H1 (cell line): ENCODE data around the gene ZFP36L1. TPM values are rescaled to one million over a fixed set of nuclear protein-coding genes. Genes with fewer than 3 reads are reported as not detected.

Source experiments
- CTCF ChIA-PET: fragments of 300-600 bp; sonication (Branson Sonifier 250); formaldehyde crosslinking; loops from one replicate; lab custom pipeline; 2021; ENCODE audit not compliant: partially characterized antibody; lab: Charles Lee
- POLR2A ChIA-PET: fragments of 300-600 bp; sonication (Branson Sonifier 250); formaldehyde crosslinking; loops from one replicate; lab custom pipeline; 2021; ENCODE audit warnings: inconsistent platforms; ENCODE audit not compliant: partially characterized antibody; lab: Charles Lee
- DNase-seq, 2 experiments: peaks; one replicate each; pipeline versions ENCODE4 v3.0.0 to v3.0.0-alpha.2; 2010 to 2022; ENCODE audit warnings: low spot score in 2 of 2, low read depth in 1 of 2, mixed read lengths in 1 of 2
- FAIRE-seq: peaks from 2 replicates; lab custom pipeline; 2011; peaks lifted over from hg19 to GRCh38; lab: Jason Lieb, UNC
- H2AFZ ChIP-seq: 2 replicates; pipeline ENCODE4 v1.8.1; 2012; ENCODE audit warnings: low read length, inconsistent platforms
- H2AK5ac ChIP-seq: 2 replicates; pipeline ENCODE4 v1.6.1; 2013; ENCODE audit warnings: low read depth, low read length
- H2BK120ac ChIP-seq: replicated peaks from 2 replicates; pipeline ENCODE3; 2013; ENCODE audit warnings: low read depth, low read length, inconsistent platforms
- H2BK12ac ChIP-seq: 2 replicates; pipeline ENCODE4 v1.6.1; 2013; ENCODE audit warnings: low read depth, low read length
- H2BK15ac ChIP-seq: 2 replicates; pipeline ENCODE4 v1.6.1; 2013; ENCODE audit warnings: low read length
- H2BK20ac ChIP-seq: 2 replicates; pipeline ENCODE4 v1.6.1; 2013; ENCODE audit warnings: low read length
- H2BK5ac ChIP-seq: 2 replicates; pipeline ENCODE4 v1.6.1; 2013; ENCODE audit warnings: low read depth, low read length
- H3K14ac ChIP-seq: 2 replicates; pipeline ENCODE4 v1.6.1; 2013; ENCODE audit warnings: inconsistent platforms; ENCODE audit not compliant: insufficient read length
- H3K18ac ChIP-seq: 2 replicates; pipeline ENCODE4 v1.6.1; 2013; ENCODE audit warnings: low read length; ENCODE audit errors: extremely low read depth
- H3K23ac ChIP-seq: 2 replicates; pipeline ENCODE4 v1.6.1; 2013; ENCODE audit warnings: inconsistent platforms; ENCODE audit not compliant: insufficient read length
- H3K23me2 ChIP-seq: 2 replicates; pipeline ENCODE4 v1.6.1; 2013; ENCODE audit warnings: low read depth, low read length
- H3K27ac ChIP-seq: 2 replicates; pipeline ENCODE4 v1.6.1; 2011; ENCODE audit warnings: low read depth, low read length, inconsistent platforms
- H3K27me3 ChIP-seq, 4 experiments: replicated peaks in 1 of 4; 1 replicate in 1 of 4; 2 replicates in 3 of 4; pipeline versions ENCODE4 v1.6.1 to v1.8.1; 2011 to 2013; ENCODE audit warnings: low read length in 3 of 4, mild to moderate bottlenecking in 3 of 4, inconsistent platforms in 2 of 4, mixed read lengths in 2 of 4, moderate library complexity in 1 of 4; ENCODE audit not compliant: control insufficient read depth in 3 of 4, insufficient read depth in 3 of 4; ENCODE audit errors: extremely low read depth in 1 of 4
- H3K36me3 ChIP-seq, 4 experiments: 2 replicates each; pipeline versions ENCODE4 v1.6.1 to v1.8.1; 2011 to 2013; ENCODE audit warnings: mild to moderate bottlenecking in 4 of 4, low read length in 3 of 4, moderate library complexity in 2 of 4, control low read depth in 1 of 4, inconsistent platforms in 1 of 4; ENCODE audit not compliant: insufficient read depth in 4 of 4, control insufficient read depth in 2 of 4
- H3K4ac ChIP-seq: replicated peaks from 2 replicates; pipeline ENCODE3; 2013; ENCODE audit warnings: low read length, low read depth, mixed read lengths, inconsistent platforms; ENCODE audit not compliant: insufficient read length
- H3K4me1 ChIP-seq, 4 experiments: replicated peaks in 1 of 4; 1 replicate in 1 of 4; 2 replicates in 3 of 4; pipeline versions ENCODE4 v1.6.1 to v1.8.1; 2011 to 2013; ENCODE audit warnings: low read length in 3 of 4, inconsistent platforms in 2 of 4, mixed read lengths in 1 of 4; ENCODE audit not compliant: insufficient read depth in 4 of 4, control insufficient read depth in 3 of 4
- H3K4me2 ChIP-seq, 2 experiments: 2 replicates each; pipeline versions ENCODE4 v1.6.1 to v1.8.1; 2011 to 2013; ENCODE audit warnings: low read depth in 2 of 2, low read length in 2 of 2, control low read depth in 1 of 2, inconsistent platforms in 1 of 2, mild to moderate bottlenecking in 1 of 2; ENCODE audit not compliant: insufficient read depth in 1 of 2
- H3K4me3 ChIP-seq, 4 experiments: fragments of 200-600, 300-600 bp in 1 of 4; sonication (generic), shearing (Covaris generic), sonication (Bioruptor Twin) in 1 of 4; 2 replicates each; pipeline versions ENCODE4 v1.5.1 to v1.8.1; 2011 to 2016; ENCODE audit warnings: low read length in 4 of 4, low read depth in 3 of 4, control low read depth in 2 of 4, inconsistent platforms in 2 of 4, mild to moderate bottlenecking in 2 of 4, mixed read lengths in 1 of 4, moderate library complexity in 1 of 4; ENCODE audit not compliant: insufficient read depth in 2 of 4; ENCODE audit errors: extremely low read depth in 1 of 4
- H3K56ac ChIP-seq: replicated peaks from 2 replicates; pipeline ENCODE3; 2013; ENCODE audit warnings: low read depth, mild to moderate bottlenecking, mixed read lengths, low read length, inconsistent platforms; ENCODE audit not compliant: insufficient read length
- H3K79me1 ChIP-seq: 2 replicates; pipeline ENCODE4 v1.6.1; 2013; ENCODE audit warnings: low read depth, low read length, control low read depth
- H3K79me2 ChIP-seq, 2 experiments: 2 replicates each; pipeline versions ENCODE4 v1.6.1 to v1.8.1; 2012 to 2013; ENCODE audit warnings: low read length in 2 of 2, mild to moderate bottlenecking in 2 of 2, inconsistent platforms in 1 of 2; ENCODE audit not compliant: insufficient read depth in 2 of 2, control insufficient read depth in 1 of 2
- H3K9ac ChIP-seq, 4 experiments: replicated peaks in 1 of 4; 1 replicate in 1 of 4; 2 replicates in 3 of 4; pipeline versions ENCODE4 v1.6.1 to v1.8.1; 2011 to 2013; ENCODE audit warnings: low read depth in 3 of 4, low read length in 3 of 4, control low read depth in 2 of 4, mild to moderate bottlenecking in 2 of 4, moderate library complexity in 2 of 4, inconsistent platforms in 1 of 4; ENCODE audit errors: extremely low read depth in 1 of 4
- H3K9me3 ChIP-seq, 2 experiments: 2 replicates each; pipeline versions ENCODE4 v1.6.1 to v1.8.1; 2012 to 2013; ENCODE audit warnings: mild to moderate bottlenecking in 2 of 2, moderate library complexity in 2 of 2, control low read depth in 1 of 2, inconsistent platforms in 1 of 2, low read depth in 1 of 2, low read length in 1 of 2, mixed read lengths in 1 of 2; ENCODE audit not compliant: insufficient read depth in 2 of 2
- H4K20me1 ChIP-seq, 2 experiments: replicated peaks in 1 of 2; 2 replicates each; pipeline versions ENCODE3 to v1.8.1; 2011 to 2013; ENCODE audit warnings: inconsistent platforms in 2 of 2, low read length in 2 of 2, mild to moderate bottlenecking in 1 of 2; ENCODE audit not compliant: insufficient read depth in 2 of 2, control insufficient read depth in 1 of 2
- H4K5ac ChIP-seq: 2 replicates; pipeline ENCODE4 v1.6.1; 2013; ENCODE audit warnings: low read length, low read depth, mixed read lengths, inconsistent platforms; ENCODE audit not compliant: insufficient read length
- H4K8ac ChIP-seq: 2 replicates; pipeline ENCODE4 v1.8.0; 2013; ENCODE audit warnings: mild to moderate bottlenecking, moderate library complexity, low read length, inconsistent platforms; ENCODE audit not compliant: insufficient read depth; ENCODE audit errors: extremely low read depth
- H4K91ac ChIP-seq: replicated peaks from 2 replicates; pipeline ENCODE3; 2013; ENCODE audit warnings: low read length, mixed read lengths, inconsistent platforms; ENCODE audit not compliant: insufficient read length
- SIRT6 ChIP-seq: IDR thresholded peaks from one replicate; pipeline ENCODE4 v1.7.1; 2012; ENCODE audit warnings: low read length, inconsistent platforms
- WGBS, 2 experiments: shearing (Covaris generic) in 1 of 2; methylation state at CpG; one replicate each; pipeline versions ENCODE4 v1.1.6 to v1.1.7; 2013 to 2015; ENCODE audit warnings: low lambda C conversion rate in 2 of 2, mixed read lengths in 2 of 2, inconsistent platforms in 1 of 2, low coverage in 1 of 2, missing lambda C conversion rate in 1 of 2; ENCODE audit not compliant: insufficient replicate concordance in 2 of 2, insufficient coverage in 1 of 2, insufficient read length in 1 of 2; ENCODE audit errors: extremely low coverage in 1 of 2, missing lambda C conversion rate in 1 of 2; 5-methylcytosine and 5-hydroxymethylcytosine counted together
- polyA plus RNA-seq, 7 experiments: library from polyadenylated mRNA; depleted of rRNA in 3 of 7; stranded (reverse) in 5 of 7; unstranded in 2 of 7; fragments of >200 nt in 5 of 7; fragments of 200-250 nt in 2 of 7; gene quantifications; 1 replicate in 5 of 7; 2 replicates in 1 of 7; 4 replicates in 1 of 7; pipeline versions ENCODE4 v1.2.1 to v1.2.3, GENCODE V29; 2011 to 2013; ENCODE audit warnings: missing spikeins in 2 of 7, mixed read lengths in 2 of 7
- total RNA-seq: library from RNA; stranded (reverse); fragmentation: NEBNext Ultra II Directional; extraction: Animal tissue kit (Norgen Biotek cat#: 25700); gene quantifications from 2 replicates; pipeline ENCODE4 v1.2.1, GENCODE V29; 2021

The ZFP36L1 gene
- total and polyA plus RNA-seq, 2 of the 8 experiments (the other 6 are each of a cell fraction or from before 2014, with no cell fraction given) = 80.4 to 132 TPM

GRCh38 chr14:68752271-68753006 lies 40.4 kb downstream of the ZFP36L1 start:
- no peak for DNase-seq
- no peak overlapping the region for H3K23ac ChIP-seq
- no peak overlapping the region for H2BK12ac ChIP-seq
- no peaks in the 10 kb centered on the region; a peak in 1 of 7 replicates for H3K4me1 ChIP-seq
- no peaks in the 10 kb centered on the region for H3K79me2 ChIP-seq
- H3K4ac ChIP-seq = no peak overlapping the region
- H3K36me3 ChIP-seq = no peaks in the 10 kb centered on the region
- POLR2A ChIA-PET = interaction anchor here (1.0 to 2.1 kb wide), 2 partner anchors 25 to 41 kb away, joined by 3 to 7 read pairs; partner anchors contain the start of gene ZFP36L1
- H3K56ac ChIP-seq = no peak overlapping the region
- no peaks in the 10 kb centered on the region for H3K23me2 ChIP-seq
- FAIRE-seq = no peak
- no peak overlapping the region for H2AK5ac ChIP-seq
- CTCF ChIA-PET = interaction anchor here (0.6 to 2.0 kb wide), 11 partner anchors 8 to 819 kb away, joined by 3 to 7 read pairs (median 3); no protein-coding TSS in a partner anchor
- H4K8ac ChIP-seq = no peak overlapping the region
- H4K5ac ChIP-seq = no peak overlapping the region
- no peak overlapping the region for H2BK5ac ChIP-seq
- WGBS, 2 experiments = 91% methylated on average over 6 of the region's 6 CpGs; no CpG with 5 or more reads in 1 of the 2 experiments
- no peak overlapping the region for H3K27ac ChIP-seq
- H4K20me1 ChIP-seq = no peaks in the 10 kb centered on the region
- H3K9me3 ChIP-seq = no peaks in the 10 kb centered on the region
- no peak overlapping the region for H3K4me2 ChIP-seq
- no peak overlapping the region for H4K91ac ChIP-seq
- no peak overlapping the region for H2AFZ ChIP-seq
- no peaks in the 10 kb centered on the region for H3K27me3 ChIP-seq
- H2BK120ac ChIP-seq = no peak overlapping the region
- H2BK15ac ChIP-seq = no peak overlapping the region
- no peak overlapping the region for H3K18ac ChIP-seq
- H2BK20ac ChIP-seq = no peak overlapping the region
- no peaks in the 10 kb centered on the region for H3K79me1 ChIP-seq
- no peak overlapping the region for H3K14ac ChIP-seq
- no peak overlapping the region for H3K9ac ChIP-seq
- no peak overlapping the region for H3K4me3 ChIP-seq
- TF ChIP-seq SIRT6 = no peak
